NB4 (cell line): ENCODE measurements around the gene TPCN1.

Source experiments
- DNase-seq: peaks from one replicate; pipeline ENCODE4 v3.0.0; 2010; ENCODE audit warnings: low read depth
- H3K4me3 ChIP-seq: one replicate; pipeline ENCODE4 v1.5.1; 2011; ENCODE audit warnings: mild to moderate bottlenecking, low read depth, low read length, moderate library complexity
- MYC ChIP-seq: IDR thresholded peaks from 2 replicates; pipeline ENCODE4 v1.6.1; 2011; ENCODE audit warnings: low read depth, low read length
- POLR2A ChIP-seq: IDR thresholded peaks from 2 replicates; pipeline ENCODE4 v1.6.1; 2011; ENCODE audit warnings: mild to moderate bottlenecking; ENCODE audit not compliant: insufficient read length; ENCODE audit errors: extremely low read depth
- TF ChIP-seq, protein P1 (sequence below): IDR thresholded peaks from 2 replicates; pipeline ENCODE4 v1.6.1; 2011; ENCODE audit warnings: low read depth, low read length
- TF ChIP-seq, protein P2 (sequence below): IDR thresholded peaks from one replicate; pipeline ENCODE4 v1.5.1; 2012; ENCODE audit warnings: low read depth, low read length

TPCN1 gene

GRCh38 chr12:113286712-113287111 is 65.4 kb downstream of the TPCN1 start:
- no peak overlapping the region for H3K4me3 ChIP-seq
- TF ChIP-seq, protein P1, sequence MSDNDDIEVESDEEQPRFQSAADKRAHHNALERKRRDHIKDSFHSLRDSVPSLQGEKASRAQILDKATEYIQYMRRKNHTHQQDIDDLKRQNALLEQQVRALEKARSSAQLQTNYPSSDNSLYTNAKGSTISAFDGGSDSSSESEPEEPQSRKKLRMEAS = no peak
- TF ChIP-seq MYC (no peak), POLR2A (no peak)
- TF ChIP-seq, protein P2, sequence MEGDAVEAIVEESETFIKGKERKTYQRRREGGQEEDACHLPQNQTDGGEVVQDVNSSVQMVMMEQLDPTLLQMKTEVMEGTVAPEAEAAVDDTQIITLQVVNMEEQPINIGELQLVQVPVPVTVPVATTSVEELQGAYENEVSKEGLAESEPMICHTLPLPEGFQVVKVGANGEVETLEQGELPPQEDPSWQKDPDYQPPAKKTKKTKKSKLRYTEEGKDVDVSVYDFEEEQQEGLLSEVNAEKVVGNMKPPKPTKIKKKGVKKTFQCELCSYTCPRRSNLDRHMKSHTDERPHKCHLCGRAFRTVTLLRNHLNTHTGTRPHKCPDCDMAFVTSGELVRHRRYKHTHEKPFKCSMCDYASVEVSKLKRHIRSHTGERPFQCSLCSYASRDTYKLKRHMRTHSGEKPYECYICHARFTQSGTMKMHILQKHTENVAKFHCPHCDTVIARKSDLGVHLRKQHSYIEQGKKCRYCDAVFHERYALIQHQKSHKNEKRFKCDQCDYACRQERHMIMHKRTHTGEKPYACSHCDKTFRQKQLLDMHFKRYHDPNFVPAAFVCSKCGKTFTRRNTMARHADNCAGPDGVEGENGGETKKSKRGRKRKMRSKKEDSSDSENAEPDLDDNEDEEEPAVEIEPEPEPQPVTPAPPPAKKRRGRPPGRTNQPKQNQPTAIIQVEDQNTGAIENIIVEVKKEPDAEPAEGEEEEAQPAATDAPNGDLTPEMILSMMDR = no peak
- DNase-seq = no peak

GRCh38 chr12:113287146-113287898 is 66.1 kb downstream of the TPCN1 start:
- no peak overlapping the region for H3K4me3 ChIP-seq
- TF ChIP-seq POLR2A (no peak), MYC (no peak)
- TF ChIP-seq, protein P2 = no peak
- TF ChIP-seq, protein P1 = no peak
- no peak for DNase-seq

DNA sequence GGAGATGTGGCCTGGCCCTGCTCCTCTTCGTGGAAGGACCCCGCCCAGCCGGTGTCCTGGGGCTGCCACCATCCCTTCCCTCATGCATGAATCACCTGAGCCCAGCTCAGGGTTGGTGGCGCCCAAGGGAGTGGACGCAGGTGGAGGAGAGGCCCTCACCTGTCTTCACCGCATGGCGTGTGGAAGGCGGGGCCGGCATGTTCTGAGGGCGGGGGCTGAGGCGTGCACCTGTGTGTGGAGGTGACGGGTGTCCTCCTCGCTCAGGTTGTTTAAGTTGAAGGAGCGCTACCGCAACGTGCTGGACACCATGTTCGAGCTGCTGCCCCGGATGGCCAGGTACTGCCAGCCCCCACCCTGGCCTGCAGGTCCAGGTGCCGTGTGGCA is 66.6 kb downstream of the TPCN1 start:
- no peak for DNase-seq
- no peak overlapping the region for H3K4me3 ChIP-seq
- TF ChIP-seq POLR2A = no peak
- TF ChIP-seq, protein P2 = no peak
- TF ChIP-seq MYC = no peak
- TF ChIP-seq, protein P1 = no peak

DNA sequence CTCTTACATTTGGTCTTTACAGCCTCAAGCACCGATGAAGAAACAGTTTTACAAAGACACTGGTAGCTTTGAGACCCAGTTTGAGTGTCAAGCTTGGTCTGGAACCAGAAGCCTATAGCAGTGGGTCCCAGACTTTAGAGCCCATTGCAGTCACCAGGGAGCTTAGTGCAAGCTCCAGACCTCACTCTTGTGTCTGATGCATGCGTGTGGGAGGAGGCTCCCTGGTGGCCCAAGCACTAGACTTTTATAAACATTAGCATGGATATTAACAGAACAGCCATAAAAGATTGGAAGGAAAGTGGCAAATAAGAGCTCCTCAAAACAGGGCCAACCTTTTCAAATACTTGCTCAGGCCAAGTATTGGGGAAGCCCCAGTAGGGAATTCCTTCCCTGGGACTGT is 68.1 kb downstream of the TPCN1 start:
- DNase-seq = no peak
- H3K4me3 ChIP-seq = no peak overlapping the region
- TF ChIP-seq, protein P2 = no peak
- TF ChIP-seq MYC (no peak), POLR2A (no peak)
- TF ChIP-seq, protein P1 = no peak

GRCh38 chr12:113290506-113290905 is 69.2 kb downstream of the TPCN1 start:
- TF ChIP-seq POLR2A (no peak), MYC (no peak)
- TF ChIP-seq, protein P1 = no peak
- TF ChIP-seq, protein P2 = no peak
- H3K4me3 ChIP-seq = no peak overlapping the region
- no peak for DNase-seq
